Germinal center (tissue), 1 donor: ENCODE measurements around the gene RASL10B.
"Not testable (repeated sequence)": the region's sequence is repeated elsewhere in the genome, so short reads cannot be mapped to it uniquely, and the experiment has no call there.

Source experiments
- DNase-seq: peaks from one replicate; pipeline ENCODE4 v3.0.0; 2012; ENCODE audit warnings: mixed read lengths, low spot score

RASL10B gene

GRCh38 chr17:35742896-35743477 lies 11.5 kb downstream of the RASL10B start:
- DNase-seq: no peak

GRCh38 chr17:35743626-35744328 lies 12.3 kb downstream of the RASL10B start:
- DNase-seq: peak; percentile 51

- no peak for DNase-seq
Measured at GRCh38 chr17:35744830-35745229, 13.4 kb downstream of the RASL10B start.

GRCh38 chr17:35745246-35745645 lies 13.8 kb downstream of the RASL10B start:
- no peak for DNase-seq

- DNase-seq: no peak
Measured at GRCh38 chr17:35745749-35746320, 14.4 kb downstream of the RASL10B start.

GRCh38 chr17:35747540-35748017 lies 16.1 kb downstream of the RASL10B start:
- peak; percentile 83 for DNase-seq

- no peak for DNase-seq
Measured at GRCh38 chr17:35748341-35748841, 17.0 kb downstream of the RASL10B start.

- DNase-seq: no peak
Measured at GRCh38 chr17:35748979-35749378, 17.5 kb downstream of the RASL10B start.

- no peak for DNase-seq
Measured at GRCh38 chr17:35749560-35750412, 18.3 kb downstream of the RASL10B start.

- DNase-seq: no peak
Measured at GRCh38 chr17:35750526-35751395, 19.3 kb downstream of the RASL10B start.

- DNase-seq: not testable (repeated sequence)
Measured at GRCh38 chr17:35751541-35751940, 20.1 kb downstream of the RASL10B start.

- DNase-seq: no peak
Measured at GRCh38 chr17:35752471-35752870, 21.0 kb downstream of the RASL10B start.

GRCh38 chr17:35752945-35753764 lies 21.7 kb downstream of the RASL10B start, which contains the start of gene GAS2L2:
Gene GAS2L2, minus strand, starts transcription at chr17:35753239. Its CDS starts 389 bp downstream, at chr17:35752850.
- DNase-seq: no peak

- DNase-seq: no peak
Measured at GRCh38 chr17:35757243-35757642, 25.8 kb downstream of the RASL10B start.

GRCh38 chr17:35760587-35760986 lies 29.1 kb downstream of the RASL10B start, which contains the start of gene C17orf50:
Gene C17orf50, plus strand, starts transcription at chr17:35760887. Its CDS starts 55 bp downstream, at chr17:35760942.
- no peak for DNase-seq

GRCh38 chr17:35761601-35762000 lies 30.2 kb downstream of the RASL10B start:
- DNase-seq: no peak

GRCh38 chr17:35763767-35764122 lies 32.3 kb downstream of the RASL10B start:
- DNase-seq: no peak

GRCh38 chr17:35764123-35764991 lies 32.9 kb downstream of the RASL10B start:
- peak; percentile 96 for DNase-seq

- no peak for DNase-seq
Measured at GRCh38 chr17:35765086-35765710, 33.8 kb downstream of the RASL10B start.
